Stimulated activated CD4-positive, alpha-beta T cell treated with anti-CD3 and anti-CD28 coated beads, Interleukin-15, amount 100 ng/mL, for 1 hour (primary cell): Measurements from ENCODE around the gene NLGN1.

ENCODE experiments used
- DNase-seq, 2 donors: peaks; one replicate each; pipeline ENCODE4 v3.0.0-alpha.2; 2020; ENCODE audit warnings: low read depth in 1 of 2, low spot score in 1 of 2

NLGN1 gene

GRCh38 chr3:174251681-174252080 lies 854.1 kb downstream of the NLGN1 start:
- DNase-seq: no peak

GRCh38 chr3:174253196-174253823 lies 855.8 kb downstream of the NLGN1 start:
- no peak for DNase-seq

DNA sequence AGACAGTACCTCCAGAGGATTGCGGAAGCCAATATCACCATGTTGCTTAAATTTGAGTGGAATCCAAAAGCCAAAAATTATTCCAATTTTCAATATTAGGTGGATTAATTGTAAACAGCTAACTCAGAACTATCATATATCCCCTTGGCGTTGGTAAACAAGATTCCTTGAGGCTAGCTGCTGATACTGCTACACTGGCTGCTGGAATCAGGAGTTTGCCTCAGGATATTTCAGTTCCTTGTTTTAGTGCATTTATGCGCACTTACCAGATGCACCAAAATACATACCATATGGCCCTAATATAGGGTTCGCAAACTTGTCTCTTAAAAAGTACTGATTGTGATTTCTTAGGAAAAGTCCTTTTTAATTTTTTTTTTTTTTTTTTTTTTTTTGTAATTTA lies 856.4 kb downstream of the NLGN1 start:
- no peak for DNase-seq

DNA sequence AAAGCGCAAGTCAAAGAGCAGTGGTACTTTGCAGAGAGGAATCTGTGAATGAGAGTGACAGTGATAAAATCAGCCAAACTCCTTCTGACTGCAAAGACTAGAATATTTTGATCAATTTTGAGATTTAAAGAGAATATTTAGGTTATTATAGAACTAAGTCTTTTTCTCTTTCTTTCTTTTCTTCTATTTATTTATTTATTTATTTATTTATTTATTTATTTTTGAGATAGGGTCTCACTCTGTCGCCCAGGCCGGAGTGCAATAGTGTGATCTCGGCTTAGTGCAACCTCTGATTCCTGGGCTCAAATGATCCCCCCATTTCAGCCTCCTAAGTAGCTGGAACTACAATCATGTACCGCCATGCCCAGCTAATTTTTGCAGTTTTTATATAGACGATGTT lies 857.9 kb downstream of the NLGN1 start:
- DNase-seq: no peak

DNA sequence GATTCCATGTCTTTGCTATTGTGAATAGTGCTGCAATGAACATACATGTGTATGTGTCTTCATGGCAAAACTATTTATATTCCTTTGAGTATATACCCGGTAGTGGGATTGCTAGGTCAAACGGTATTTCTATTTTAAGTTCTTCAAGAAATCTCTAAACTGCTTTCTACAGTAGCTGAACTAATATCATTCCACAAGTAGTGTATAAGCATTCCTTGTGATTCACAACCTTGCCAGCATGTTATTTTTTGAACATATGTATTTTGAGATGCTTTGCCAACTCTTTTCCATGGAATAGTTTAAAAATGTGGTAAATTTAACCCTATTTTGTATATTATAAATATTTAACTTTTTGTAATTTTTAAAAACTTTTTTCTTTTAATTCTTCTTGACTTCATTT lies 868.9 kb downstream of the NLGN1 start:
- no peak for DNase-seq

GRCh38 chr3:174268061-174268460 lies 870.5 kb downstream of the NLGN1 start:
- DNase-seq: no peak

DNA sequence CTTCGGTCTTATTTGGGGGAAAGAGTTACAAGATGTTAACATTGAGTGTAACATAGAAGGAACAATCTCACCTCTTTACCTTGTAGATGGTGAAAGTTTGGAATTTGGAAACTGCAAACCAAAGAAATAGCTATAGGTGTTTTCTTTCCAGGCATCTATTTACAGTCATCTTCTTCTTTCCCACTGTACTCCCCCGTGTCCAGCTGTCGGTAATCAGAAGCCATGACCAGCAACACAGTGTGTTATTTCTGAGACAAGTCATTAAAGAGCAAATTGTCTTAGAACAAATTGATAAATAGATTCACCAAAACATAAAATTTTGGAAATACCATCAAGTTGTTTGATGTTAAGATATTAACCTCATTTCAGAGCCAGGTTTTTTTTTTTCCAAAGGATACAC lies 871.0 kb downstream of the NLGN1 start:
- no peak for DNase-seq

- DNase-seq: no peak
Observed at GRCh38 chr3:174270841-174271240, 873.3 kb downstream of the NLGN1 start.

DNA sequence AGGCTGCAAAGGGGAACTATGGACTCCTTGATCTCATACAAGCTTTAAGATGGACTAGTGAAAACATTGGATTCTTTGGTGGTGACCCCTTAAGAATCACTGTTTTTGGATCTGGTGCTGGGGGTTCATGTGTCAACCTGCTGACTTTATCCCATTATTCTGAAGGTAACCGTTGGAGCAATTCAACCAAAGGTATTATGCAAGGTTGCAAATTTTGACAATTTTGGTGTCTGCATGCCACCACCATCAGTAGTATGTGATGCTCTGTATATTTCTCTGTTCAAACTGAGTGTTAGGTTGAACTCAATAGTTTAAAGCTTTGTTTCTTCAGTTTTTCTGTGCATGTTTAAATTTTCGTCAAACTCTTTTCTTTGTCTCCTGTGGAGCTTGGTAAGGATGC lies 877.8 kb downstream of the NLGN1 start:
- no peak for DNase-seq

GRCh38 chr3:174276826-174277225 lies 879.3 kb downstream of the NLGN1 start:
- no peak for DNase-seq

DNA sequence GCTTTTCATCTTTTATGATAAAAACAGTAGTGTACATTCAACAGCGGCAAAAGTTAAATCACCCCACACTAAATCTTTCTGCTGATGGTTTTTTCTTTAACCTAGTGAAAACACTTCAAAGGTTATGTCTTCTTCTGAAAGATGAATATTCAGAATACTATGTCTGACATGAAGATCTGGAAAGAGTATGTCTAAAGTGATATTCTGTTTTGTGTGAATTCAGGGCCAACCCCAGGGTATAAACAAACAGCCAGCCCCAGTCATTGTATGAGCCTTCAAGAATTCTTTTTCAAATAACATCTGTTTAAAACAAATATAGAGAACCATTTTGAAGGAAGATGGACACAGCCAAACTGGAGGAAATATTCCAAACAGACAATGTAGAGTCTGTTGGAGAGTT lies 880.5 kb downstream of the NLGN1 start:
- DNase-seq: no peak

GRCh38 chr3:174280186-174280585 lies 882.6 kb downstream of the NLGN1 start:
- no peak for DNase-seq

DNA sequence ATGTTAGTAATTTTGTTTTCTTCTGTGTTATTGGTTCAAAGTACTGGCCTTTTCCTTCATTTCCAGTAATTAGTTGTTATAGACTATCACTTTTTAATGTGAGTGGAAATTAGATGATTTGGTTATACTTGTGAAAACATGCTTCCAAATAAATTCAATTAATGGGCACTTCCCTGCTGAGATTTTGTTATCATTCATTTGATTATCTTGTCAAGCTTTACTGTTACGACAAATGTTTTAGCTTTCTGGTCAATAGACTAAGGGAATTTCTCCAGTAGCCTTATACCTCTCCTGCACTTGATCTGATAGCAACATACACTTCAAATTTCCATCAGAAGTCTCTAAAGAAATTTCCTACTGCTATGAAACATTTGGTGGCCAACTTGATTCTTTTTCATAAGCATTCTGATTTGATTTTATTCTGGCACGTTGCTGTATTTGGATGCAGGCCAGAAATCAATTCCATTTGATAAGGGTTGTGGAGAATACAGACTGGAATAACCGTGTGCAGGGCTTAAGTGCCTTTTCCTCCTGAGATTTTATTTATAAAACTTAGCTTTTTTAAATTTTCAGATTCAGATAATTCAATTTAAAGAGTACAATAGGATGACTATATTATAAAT lies 887.8 kb downstream of the NLGN1 start:
- DNase-seq: no peak

GRCh38 chr3:174287705-174288104 lies 890.2 kb downstream of the NLGN1 start:
- no peak for DNase-seq

DNA sequence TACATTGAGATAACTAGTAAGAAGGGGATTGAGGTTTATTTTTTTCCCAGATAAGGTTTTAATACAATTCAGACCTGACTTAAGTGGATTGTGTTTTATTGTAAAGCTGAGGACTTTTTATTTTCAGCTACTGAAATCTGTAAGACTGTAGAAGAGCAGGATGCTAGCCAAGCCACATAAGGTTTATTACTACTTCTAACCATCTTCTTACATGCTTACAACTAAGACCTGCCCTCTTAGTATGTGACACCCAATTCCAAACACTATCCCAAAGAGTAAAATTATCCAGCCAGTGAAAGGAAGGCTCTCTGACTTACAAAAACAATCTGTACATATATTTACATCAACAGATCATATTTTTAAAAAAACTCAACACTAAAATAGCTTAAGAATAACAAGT lies 897.1 kb downstream of the NLGN1 start:
- no peak for DNase-seq

- no peak for DNase-seq
Observed at GRCh38 chr3:174295306-174296092, 898.0 kb downstream of the NLGN1 start.

DNA sequence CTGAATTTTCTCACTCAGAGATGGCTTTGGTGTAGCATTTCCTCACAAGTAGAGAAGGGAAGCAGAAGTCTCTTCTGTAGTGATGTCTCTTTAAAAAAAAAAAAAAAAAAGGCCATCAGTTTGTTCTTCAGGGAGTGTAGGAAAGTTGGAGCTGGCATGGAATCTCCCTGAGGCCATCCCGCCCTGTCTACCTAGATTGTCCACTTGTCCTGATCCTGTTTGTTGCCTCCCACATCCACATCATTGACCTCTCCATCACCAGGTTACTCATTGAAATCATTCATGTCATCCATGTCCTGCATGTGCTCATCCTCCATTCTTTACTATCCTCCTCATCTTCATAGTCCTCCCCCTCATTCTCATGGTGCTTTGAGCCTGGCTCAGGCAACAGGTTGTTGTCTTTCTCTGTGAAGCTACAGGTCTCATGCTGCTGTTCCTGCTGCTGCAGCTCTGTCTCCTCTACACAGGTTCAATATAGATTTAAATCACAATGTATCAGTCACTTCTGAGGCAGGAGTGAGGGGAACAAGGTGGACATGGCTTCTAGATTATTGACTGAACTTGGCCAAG lies 905.3 kb downstream of the NLGN1 start:
- no peak for DNase-seq

GRCh38 chr3:174303907-174304560 lies 906.5 kb downstream of the NLGN1 start:
- no peak for DNase-seq

DNA sequence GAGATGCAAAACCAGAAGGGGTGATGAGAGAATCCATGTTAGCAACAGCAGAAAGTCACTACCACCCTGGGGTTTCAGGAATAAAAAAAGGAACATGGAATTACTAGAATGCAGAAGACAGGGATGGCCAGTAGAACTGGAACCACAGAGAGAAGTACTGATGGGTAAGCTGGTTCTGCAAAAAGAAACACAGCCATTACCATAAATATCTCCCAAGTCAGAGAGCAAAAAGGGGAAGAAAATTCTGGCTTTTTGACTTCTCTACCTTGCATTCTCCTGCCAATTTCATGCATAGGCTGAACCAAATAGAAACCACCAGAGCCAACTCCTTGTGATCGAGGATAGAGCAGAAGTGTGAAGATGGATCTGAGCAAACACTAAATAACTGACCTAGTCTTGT lies 911.2 kb downstream of the NLGN1 start:
- no peak for DNase-seq

- no peak for DNase-seq
Observed at GRCh38 chr3:174310475-174310983, 913.0 kb downstream of the NLGN1 start.

DNA sequence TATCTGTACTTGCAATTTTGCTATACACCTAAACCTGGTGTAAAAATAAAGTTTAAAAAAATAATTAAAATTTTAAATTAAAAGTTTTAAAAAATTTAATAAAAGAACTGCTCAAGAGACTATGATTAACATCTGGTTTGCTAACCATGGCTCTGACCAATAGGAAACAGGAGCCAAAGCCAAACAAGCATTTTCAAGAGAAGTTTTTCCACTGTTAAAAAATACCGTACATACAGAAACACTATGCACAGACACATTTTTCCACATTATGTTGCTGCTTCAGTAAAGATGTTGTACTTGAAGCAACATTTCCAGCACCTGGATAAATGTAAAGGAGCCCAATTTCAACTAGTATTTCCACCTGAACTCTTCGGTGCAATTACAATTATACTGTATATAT lies 917.7 kb downstream of the NLGN1 start:
- no peak for DNase-seq
